ENCODE data around the gene CERS2. TPM values are rescaled to one million over a fixed set of nuclear protein-coding genes. Genes with fewer than 3 reads are reported as not detected.

CERS2 gene
- total RNA-seq, 2 donors from 2014 or later, result 117 to 141 TPM

- intact Hi-C loops (cut with DNase I), result loop anchor here (5.0 to 10.0 kb wide), 3 partner anchors 44 to 507 kb away; partner anchors contain the start of genes ARNT and SETDB1
- Histone ChIP-seq H3K4me1 (replicated peaks) (peaks cover 25% of the 10 kb centered on the region), H3K9me3 (no peaks in the 10 kb centered on the region), H3K4me3 (peak overlapping the region in 1 of 2 donors; percentile 12), H3K36me3 (peaks cover 5 to 16% of the 10 kb centered on the region in 2 donors), H3K27ac (peak overlapping the region; percentile 93 to 94), H3K27me3 (replicated peaks; ENCODE audit: insufficient read depth) (no peaks in the 10 kb centered on the region)
- no peak for DNase-seq (ENCODE audit: low spot score)
- 61% methylated on average over 6 of the region's 6 CpGs for WGBS
- TF ChIP-seq, protein P1, sequence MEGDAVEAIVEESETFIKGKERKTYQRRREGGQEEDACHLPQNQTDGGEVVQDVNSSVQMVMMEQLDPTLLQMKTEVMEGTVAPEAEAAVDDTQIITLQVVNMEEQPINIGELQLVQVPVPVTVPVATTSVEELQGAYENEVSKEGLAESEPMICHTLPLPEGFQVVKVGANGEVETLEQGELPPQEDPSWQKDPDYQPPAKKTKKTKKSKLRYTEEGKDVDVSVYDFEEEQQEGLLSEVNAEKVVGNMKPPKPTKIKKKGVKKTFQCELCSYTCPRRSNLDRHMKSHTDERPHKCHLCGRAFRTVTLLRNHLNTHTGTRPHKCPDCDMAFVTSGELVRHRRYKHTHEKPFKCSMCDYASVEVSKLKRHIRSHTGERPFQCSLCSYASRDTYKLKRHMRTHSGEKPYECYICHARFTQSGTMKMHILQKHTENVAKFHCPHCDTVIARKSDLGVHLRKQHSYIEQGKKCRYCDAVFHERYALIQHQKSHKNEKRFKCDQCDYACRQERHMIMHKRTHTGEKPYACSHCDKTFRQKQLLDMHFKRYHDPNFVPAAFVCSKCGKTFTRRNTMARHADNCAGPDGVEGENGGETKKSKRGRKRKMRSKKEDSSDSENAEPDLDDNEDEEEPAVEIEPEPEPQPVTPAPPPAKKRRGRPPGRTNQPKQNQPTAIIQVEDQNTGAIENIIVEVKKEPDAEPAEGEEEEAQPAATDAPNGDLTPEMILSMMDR (IDR thresholded peaks at IDR 0.05), result no peak
- TF ChIP-seq POLR2A (IDR thresholded peaks at IDR 0.05) (no peak), POLR2AphosphoS5 (IDR thresholded peaks at IDR 0.05) (no peak)
These were observed 2.8 kb downstream of the CERS2 start for GRCh38 chr1:150971583-150972416.

GRCh38 chr1:150970808-150971582, 3.6 kb downstream of the CERS2 start:
- peak; percentile 18 for DNase-seq (ENCODE audit: low spot score)
- Histone ChIP-seq H3K4me3 (peak overlapping the region in 1 of 2 donors; percentile 12), H3K27me3 (replicated peaks; ENCODE audit: insufficient read depth) (no peaks in the 10 kb centered on the region), H3K9me3 (no peaks in the 10 kb centered on the region), H3K4me1 (replicated peaks) (peaks cover 25% of the 10 kb centered on the region), H3K27ac (peak overlapping the region; percentile 93 to 94), H3K36me3 (peaks cover 13 to 24% of the 10 kb centered on the region in 2 donors)
- TF ChIP-seq POLR2A (IDR thresholded peaks at IDR 0.05), result no peak
- TF ChIP-seq POLR2AphosphoS5 (IDR thresholded peaks at IDR 0.05), result no peak
- TF ChIP-seq, protein P1 (IDR thresholded peaks at IDR 0.05), result no peak
- intact Hi-C loops (cut with DNase I), result loop anchor here (5.0 to 10.0 kb wide), 3 partner anchors 44 to 506 kb away; partner anchors contain the start of genes ARNT and SETDB1
- WGBS, result 39% methylated on average over 11 of the region's 11 CpGs

DNA sequence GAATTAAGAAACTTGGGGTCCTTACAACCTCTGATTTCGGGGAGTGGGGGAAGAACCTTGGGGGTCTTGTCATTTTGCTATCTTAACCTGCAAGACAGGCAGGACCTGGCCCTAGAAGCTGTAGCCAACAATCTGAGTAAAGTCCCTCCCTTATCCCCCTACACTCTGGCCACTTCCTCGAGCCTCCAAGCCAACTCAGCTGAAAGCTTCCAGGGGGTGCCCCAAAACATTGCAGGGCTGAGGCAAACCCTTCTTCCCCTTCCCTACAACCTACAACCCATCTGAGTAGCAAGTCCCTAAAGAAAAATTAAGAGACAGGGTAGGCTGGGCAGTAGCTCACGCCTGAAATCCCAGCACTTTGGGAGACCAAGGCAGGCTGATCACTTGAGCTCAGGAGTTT, 5.0 kb downstream of the CERS2 start:
- Histone ChIP-seq H3K4me3 (no peak overlapping the region), H3K36me3 (peaks cover 18 to 30% of the 10 kb centered on the region in 2 donors), H3K27ac (no peak overlapping the region), H3K27me3 (replicated peaks; ENCODE audit: insufficient read depth) (no peaks in the 10 kb centered on the region), H3K9me3 (no peaks in the 10 kb centered on the region), H3K4me1 (replicated peaks) (peaks cover 25% of the 10 kb centered on the region)
- no peak for DNase-seq (ENCODE audit: low spot score)
- TF ChIP-seq POLR2AphosphoS5 (IDR thresholded peaks at IDR 0.05) (no peak), POLR2A (IDR thresholded peaks at IDR 0.05) (no peak)
- TF ChIP-seq, protein P1 (IDR thresholded peaks at IDR 0.05), result no peak
- WGBS, result 79% methylated on average over 3 of the region's 3 CpGs
- intact Hi-C loops (cut with DNase I), result loop anchor here (5.0 to 10.0 kb wide), 3 partner anchors 42 to 505 kb away; partner anchors contain the start of genes ARNT and SETDB1

DNA sequence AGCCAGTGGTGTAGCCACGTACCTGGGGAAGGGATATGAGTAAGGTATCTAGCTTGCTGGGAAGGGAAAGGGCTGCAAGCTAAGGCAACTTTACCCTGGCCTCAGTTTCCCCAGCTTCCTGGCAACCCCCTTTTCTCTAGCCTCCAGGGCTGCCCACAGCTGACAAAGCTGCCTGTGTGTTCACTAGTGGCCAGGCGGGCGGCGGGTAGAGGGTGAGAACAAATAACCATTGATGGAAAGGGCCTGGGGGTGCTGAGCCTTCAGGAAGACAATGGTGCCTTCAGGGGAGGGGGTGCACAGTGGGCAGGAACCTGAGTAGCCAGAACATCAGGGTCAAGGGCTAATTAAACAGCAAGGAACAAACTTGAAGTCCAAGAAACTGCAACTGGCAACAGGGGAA, 6.1 kb downstream of the CERS2 start:
- H3K27ac ChIP-seq, result no peak overlapping the region
- H3K4me3 ChIP-seq, result no peak overlapping the region
- WGBS, result 93% methylated on average over 4 of the region's 4 CpGs
- H3K27me3 ChIP-seq (replicated peaks; ENCODE audit: insufficient read depth), result no peaks in the 10 kb centered on the region
- no peak for DNase-seq (ENCODE audit: low spot score)
- peaks cover 25% of the 10 kb centered on the region for H3K4me1 ChIP-seq (replicated peaks)
- intact Hi-C loops (cut with DNase I), result no loop called here
- peaks cover 18 to 35% of the 10 kb centered on the region in 2 donors for H3K36me3 ChIP-seq
- no peaks in the 10 kb centered on the region for H3K9me3 ChIP-seq
- TF ChIP-seq, protein P1 (IDR thresholded peaks at IDR 0.05), result no peak
- TF ChIP-seq POLR2A (IDR thresholded peaks at IDR 0.05) (no peak), POLR2AphosphoS5 (IDR thresholded peaks at IDR 0.05) (no peak)

Measured in prostate gland (tissue), 2 donors.